ENCODE data around the gene FMNL2. TPM values are rescaled to one million over a fixed set of nuclear protein-coding genes. Genes with fewer than 3 reads are reported as not detected.
A peak's percentile ranks its signal among the peaks of the same experiment; 100 is the strongest.

Gene FMNL2
- total RNA-seq, 1 donor from 2014 or later: 34.3 TPM

DNA sequence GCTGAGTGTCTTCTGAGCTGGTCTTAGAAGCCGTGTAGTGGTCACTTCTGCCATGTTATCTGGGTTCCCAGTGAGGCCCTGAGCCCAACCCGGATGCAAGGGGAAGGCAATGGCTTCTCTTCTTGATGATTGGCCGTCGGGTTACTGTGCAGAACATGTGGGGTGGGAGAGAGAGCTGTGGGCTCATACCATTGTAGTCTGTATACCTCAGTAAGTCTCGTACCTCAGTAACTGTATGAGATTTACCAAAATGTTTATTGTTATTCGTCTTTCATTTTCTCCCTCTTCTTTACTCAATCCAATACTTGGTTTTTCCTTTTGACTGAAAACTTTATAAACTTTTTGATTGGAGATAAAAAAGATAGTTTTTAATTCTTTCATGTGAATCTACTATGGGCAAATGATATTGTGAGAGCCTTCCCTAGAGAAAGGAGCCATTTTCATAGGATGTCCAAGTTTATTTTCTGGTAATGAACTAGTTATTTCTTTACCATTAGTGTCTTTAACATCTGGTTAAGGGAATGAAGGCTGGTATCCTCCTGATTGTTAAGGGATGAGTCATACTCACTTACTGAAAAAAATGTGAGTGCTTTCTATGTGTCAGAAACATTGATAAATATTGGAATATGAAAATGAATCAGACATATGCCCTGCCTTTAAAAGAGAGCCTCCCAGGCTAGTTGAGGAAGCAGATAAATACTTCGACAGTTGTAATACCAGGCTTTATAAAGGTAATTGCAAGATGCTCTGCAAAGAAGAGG lies 252.4 kb downstream of the FMNL2 start:
- peak overlapping the region; percentile 22 for H3K27ac ChIP-seq (ENCODE audit: low read depth, low read length)

DNA sequence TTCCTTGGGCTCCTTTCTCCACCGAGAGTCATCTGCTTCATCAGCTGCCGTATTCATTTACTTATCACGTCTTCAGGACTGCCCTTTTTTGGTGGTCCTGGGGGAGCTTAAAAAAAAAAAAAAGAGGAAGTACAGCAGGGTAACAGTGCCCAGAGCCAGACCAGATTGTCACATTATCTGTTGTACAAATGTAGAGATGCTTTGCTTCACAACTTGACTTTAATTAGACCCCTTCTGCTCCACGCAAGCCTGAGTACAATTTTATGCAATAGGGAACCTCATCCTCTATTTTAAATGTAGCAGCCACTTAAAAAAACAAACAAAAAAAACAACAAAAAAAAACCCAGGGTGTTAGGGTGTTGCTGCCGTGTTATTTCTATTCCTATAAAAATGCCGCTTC lies 254.0 kb downstream of the FMNL2 start:
- no peak for FAIRE-seq
- H3K4me3 Mint-ChIP-seq (ENCODE audit: unreplicated experiment): no peak overlapping the region
- H3K36me3 Mint-ChIP-seq (ENCODE audit: low read depth, unreplicated experiment): peaks cover 2% of the 10 kb centered on the region
- H3K4me2 ChIP-seq (ENCODE audit: low read length): no peak overlapping the region
- H3K27me3 ChIP-seq (ENCODE audit: insufficient read depth, low read length): no peaks in the 10 kb centered on the region
- no peaks in the 10 kb centered on the region for H4K20me1 ChIP-seq (ENCODE audit: insufficient read depth, low read length)
- H3K4me1 Mint-ChIP-seq (ENCODE audit: low read depth, unreplicated experiment): peaks cover 31% of the 10 kb centered on the region
- no peak overlapping the region for H3K27ac Mint-ChIP-seq (ENCODE audit: unreplicated experiment)
- no peaks in the 10 kb centered on the region for H3K9me3 Mint-ChIP-seq (ENCODE audit: unreplicated experiment)
- H3K9me3 ChIP-seq (ENCODE audit: insufficient read depth, low read depth, low read length): no peaks in the 10 kb centered on the region
- no peak overlapping the region for H3K27ac ChIP-seq (ENCODE audit: low read depth, low read length)
- no peak for DNase-seq (ENCODE audit: low read depth)
- TF ChIP-seq, protein P1, sequence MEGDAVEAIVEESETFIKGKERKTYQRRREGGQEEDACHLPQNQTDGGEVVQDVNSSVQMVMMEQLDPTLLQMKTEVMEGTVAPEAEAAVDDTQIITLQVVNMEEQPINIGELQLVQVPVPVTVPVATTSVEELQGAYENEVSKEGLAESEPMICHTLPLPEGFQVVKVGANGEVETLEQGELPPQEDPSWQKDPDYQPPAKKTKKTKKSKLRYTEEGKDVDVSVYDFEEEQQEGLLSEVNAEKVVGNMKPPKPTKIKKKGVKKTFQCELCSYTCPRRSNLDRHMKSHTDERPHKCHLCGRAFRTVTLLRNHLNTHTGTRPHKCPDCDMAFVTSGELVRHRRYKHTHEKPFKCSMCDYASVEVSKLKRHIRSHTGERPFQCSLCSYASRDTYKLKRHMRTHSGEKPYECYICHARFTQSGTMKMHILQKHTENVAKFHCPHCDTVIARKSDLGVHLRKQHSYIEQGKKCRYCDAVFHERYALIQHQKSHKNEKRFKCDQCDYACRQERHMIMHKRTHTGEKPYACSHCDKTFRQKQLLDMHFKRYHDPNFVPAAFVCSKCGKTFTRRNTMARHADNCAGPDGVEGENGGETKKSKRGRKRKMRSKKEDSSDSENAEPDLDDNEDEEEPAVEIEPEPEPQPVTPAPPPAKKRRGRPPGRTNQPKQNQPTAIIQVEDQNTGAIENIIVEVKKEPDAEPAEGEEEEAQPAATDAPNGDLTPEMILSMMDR (IDR thresholded peaks at IDR 0.05; ENCODE audit: insufficient read depth, low read depth, low read length): no peak
- no peak for TF ChIP-seq EZH2 (IDR thresholded peaks at IDR 0.05; ENCODE audit: insufficient read depth, low read length)
- no peaks in the 10 kb centered on the region for H3K27me3 Mint-ChIP-seq (ENCODE audit: low read depth, unreplicated experiment)
- H3K4me3 ChIP-seq (ENCODE audit: insufficient read depth, low read depth, low read length): no peak overlapping the region
- no peak overlapping the region for H2AFZ ChIP-seq (ENCODE audit: low read depth, low read length)
- no peak overlapping the region for H3K9ac ChIP-seq (ENCODE audit: low read length)
- H3K36me3 ChIP-seq (ENCODE audit: insufficient read depth, low read length): no peaks in the 10 kb centered on the region
- peaks cover 33% of the 10 kb centered on the region for H3K4me1 ChIP-seq (ENCODE audit: insufficient read depth, low read length)
- H3K79me2 ChIP-seq (ENCODE audit: insufficient read depth, low read length): no peaks in the 10 kb centered on the region

More for the DNA sequence above, 252.4 kb downstream of the FMNL2 start:
- Histone ChIP-seq H3K9me3 (ENCODE audit: insufficient read depth, low read depth, low read length) (no peaks in the 10 kb centered on the region), H4K20me1 (ENCODE audit: insufficient read depth, low read length) (no peaks in the 10 kb centered on the region), H3K36me3 (ENCODE audit: insufficient read depth, low read length) (no peaks in the 10 kb centered on the region), H3K9ac (ENCODE audit: low read length) (no peak overlapping the region), H3K4me2 (ENCODE audit: low read length) (no peak overlapping the region), H3K4me1 (ENCODE audit: insufficient read depth, low read length) (peaks cover 39% of the 10 kb centered on the region), H3K4me3 (ENCODE audit: insufficient read depth, low read depth, low read length) (no peak overlapping the region), H3K79me2 (ENCODE audit: insufficient read depth, low read length) (no peaks in the 10 kb centered on the region), H3K27me3 (ENCODE audit: insufficient read depth, low read length) (no peaks in the 10 kb centered on the region), H2AFZ (ENCODE audit: low read depth, low read length) (no peak overlapping the region)
- Mint-ChIP-seq H3K27ac (ENCODE audit: unreplicated experiment) (peak overlapping the region; percentile 77), H3K27me3 (ENCODE audit: low read depth, unreplicated experiment) (no peaks in the 10 kb centered on the region), H3K4me1 (ENCODE audit: low read depth, unreplicated experiment) (peaks cover 31% of the 10 kb centered on the region), H3K4me3 (ENCODE audit: unreplicated experiment) (no peak overlapping the region), H3K9me3 (ENCODE audit: unreplicated experiment) (no peaks in the 10 kb centered on the region), H3K36me3 (ENCODE audit: low read depth, unreplicated experiment) (peaks cover 2% of the 10 kb centered on the region)
- FAIRE-seq: peak; percentile 34
- TF ChIP-seq EZH2 (IDR thresholded peaks at IDR 0.05; ENCODE audit: insufficient read depth, low read length): no peak
- TF ChIP-seq, protein P1 (IDR thresholded peaks at IDR 0.05; ENCODE audit: insufficient read depth, low read depth, low read length): no peak
- peak; percentile 44 for DNase-seq (ENCODE audit: low read depth)

All from astrocyte (in vitro differentiated cells and primary cell).